ENCODE data around the gene IER2. TPM values are rescaled to one million over a fixed set of nuclear protein-coding genes. Genes with fewer than 3 reads are reported as not detected.

IER2 gene
- total and polyA plus RNA-seq, 9 of the 15 experiments (the other 6 are each of a cell fraction or from before 2014, with no cell fraction given): 4.5 to 205 (median 23.7) TPM

DNA sequence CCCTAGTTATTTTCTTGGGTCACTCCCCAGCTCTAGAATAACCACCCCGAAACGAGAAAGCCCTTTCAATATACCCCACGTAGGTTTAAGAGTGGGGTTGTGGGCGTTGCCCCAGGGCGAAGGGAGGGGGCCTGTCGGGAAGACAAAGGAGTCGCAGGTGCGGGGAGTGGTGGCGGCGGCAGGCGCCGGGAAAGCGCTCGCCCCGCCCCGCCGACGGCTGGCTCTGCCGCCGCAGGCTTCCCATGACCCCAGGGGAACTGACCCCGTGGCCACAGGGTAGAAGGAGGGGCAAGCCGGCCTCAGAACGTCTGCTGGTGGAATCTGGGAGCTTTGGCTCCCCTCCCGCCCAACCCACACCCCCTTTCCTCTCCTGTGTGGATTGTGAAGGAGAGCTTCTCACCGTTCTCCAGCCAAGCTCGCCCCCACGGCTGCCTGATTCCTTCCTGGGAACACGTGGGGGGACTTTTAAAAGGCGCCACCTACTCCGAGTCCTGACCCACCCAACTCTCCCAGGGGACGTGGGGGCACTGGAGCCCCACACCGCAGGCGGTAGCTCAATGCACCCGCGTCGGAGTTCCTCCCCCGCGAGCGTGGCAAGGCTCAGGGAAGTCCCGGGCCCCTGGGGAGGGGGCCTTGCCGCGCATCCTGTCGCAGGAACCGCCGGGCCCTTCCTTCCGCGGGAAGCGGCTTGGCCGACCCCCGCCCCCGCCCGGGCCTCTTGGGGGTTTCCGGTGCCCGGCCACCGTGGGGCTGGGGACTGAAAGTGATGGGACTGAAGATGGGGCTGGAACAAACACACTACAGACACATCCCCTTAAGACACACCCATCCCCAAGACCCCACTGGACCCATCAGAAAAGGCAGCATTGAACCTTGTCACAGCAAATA, 5.5 kb downstream of the IER2 start:
- POLR2A ChIA-PET: interaction anchor here (0.6 to 3.3 kb wide), 37 partner anchors 9 to 847 kb away, joined by 3 to 39 read pairs (median 4); partner anchors contain the start of genes DAND5 and NACC1
- Histone ChIP-seq H3K9ac (ENCODE audit: insufficient read depth in 1 of 2, low read depth in 2 of 2, low read length in 2 of 2) (peak overlapping the region; percentile 96 to 97), H3K36me3 (ENCODE audit: control insufficient read depth, insufficient read depth, low read length) (peaks cover 14% of the 10 kb centered on the region; the same call in 2 of the 3 replicates), H3K9me1 (ENCODE audit: control insufficient read depth, insufficient read depth, low read length) (no peaks in the 10 kb centered on the region), H4K20me1 (replicated peaks; ENCODE audit: control insufficient read depth, insufficient read depth, low read length) (peaks cover 23% of the 10 kb centered on the region), H3K4me3 (peak overlapping the region; percentile 98), H3K27me3 (ENCODE audit: control insufficient read depth in 2 of 2, insufficient read depth in 2 of 2, low read length in 2 of 2) (no peaks in the 10 kb centered on the region), H3K4me2 (ENCODE audit: insufficient read depth, low read length) (peak overlapping the region; percentile 93), H3K9me3 (replicated peaks; ENCODE audit: control insufficient read depth, insufficient read depth, low read depth, low read length) (no peaks in the 10 kb centered on the region), H3K4me1 (replicated peaks in 1 of 2; ENCODE audit: control insufficient read depth in 2 of 2, insufficient read depth in 2 of 2, low read length in 2 of 2) (peaks cover 11 to 49% of the 10 kb centered on the region in 2 experiments), H3K79me2 (ENCODE audit: control insufficient read depth, insufficient read depth, low read length) (peaks cover 49% of the 10 kb centered on the region), H3K27ac (ENCODE audit: extremely low read depth, low read depth, low read length) (peak overlapping the region; percentile 95; the same call in 2 of the 3 replicates), H2AFZ (ENCODE audit: low read depth, low read length) (peak overlapping the region; percentile 4; the same call in 1 of the 2 replicates)
- intact Hi-C loops (cut with micrococcal nuclease) (loop anchor here (1.0 kb wide), 1 partner anchor 107 kb away; no protein-coding TSS in a partner anchor), in situ Hi-C loops (cut with MboI) (no loop called here)
- WGBS (ENCODE audit: insufficient coverage, low coverage, missing lambda C conversion rate): 9% methylated on average over 39 of the region's 55 CpGs
- CTCF ChIA-PET (ENCODE audit: low intra/inter-chr PET ratio): interaction anchor here (0.6 kb wide), 1 partner anchor 58 kb away, joined by 3 read pairs; no protein-coding TSS in a partner anchor
- peak; percentile 56 for ATAC-seq
- BruUV-seq (replicated peaks): no TSS peak
- FAIRE-seq: no peak
- DNase-seq (ENCODE audit: extremely low read depth in 1 of 4, low spot score in 3 of 4): peak; percentile 67 to 88 (median 75)
- TF ChIP-seq CBFA2T3 (IDR thresholded peaks at IDR 0.05): peak; percentile 32; the same call in 1 of the 2 replicates
- peak; percentile 83 for TF ChIP-seq SUPT5H (IDR thresholded peaks at IDR 0.05)
- peak; percentile 14 for TF ChIP-seq CHD2 (IDR thresholded peaks at IDR 0.05; ENCODE audit: low read depth, low read length)
- TF ChIP-seq, protein P1, sequence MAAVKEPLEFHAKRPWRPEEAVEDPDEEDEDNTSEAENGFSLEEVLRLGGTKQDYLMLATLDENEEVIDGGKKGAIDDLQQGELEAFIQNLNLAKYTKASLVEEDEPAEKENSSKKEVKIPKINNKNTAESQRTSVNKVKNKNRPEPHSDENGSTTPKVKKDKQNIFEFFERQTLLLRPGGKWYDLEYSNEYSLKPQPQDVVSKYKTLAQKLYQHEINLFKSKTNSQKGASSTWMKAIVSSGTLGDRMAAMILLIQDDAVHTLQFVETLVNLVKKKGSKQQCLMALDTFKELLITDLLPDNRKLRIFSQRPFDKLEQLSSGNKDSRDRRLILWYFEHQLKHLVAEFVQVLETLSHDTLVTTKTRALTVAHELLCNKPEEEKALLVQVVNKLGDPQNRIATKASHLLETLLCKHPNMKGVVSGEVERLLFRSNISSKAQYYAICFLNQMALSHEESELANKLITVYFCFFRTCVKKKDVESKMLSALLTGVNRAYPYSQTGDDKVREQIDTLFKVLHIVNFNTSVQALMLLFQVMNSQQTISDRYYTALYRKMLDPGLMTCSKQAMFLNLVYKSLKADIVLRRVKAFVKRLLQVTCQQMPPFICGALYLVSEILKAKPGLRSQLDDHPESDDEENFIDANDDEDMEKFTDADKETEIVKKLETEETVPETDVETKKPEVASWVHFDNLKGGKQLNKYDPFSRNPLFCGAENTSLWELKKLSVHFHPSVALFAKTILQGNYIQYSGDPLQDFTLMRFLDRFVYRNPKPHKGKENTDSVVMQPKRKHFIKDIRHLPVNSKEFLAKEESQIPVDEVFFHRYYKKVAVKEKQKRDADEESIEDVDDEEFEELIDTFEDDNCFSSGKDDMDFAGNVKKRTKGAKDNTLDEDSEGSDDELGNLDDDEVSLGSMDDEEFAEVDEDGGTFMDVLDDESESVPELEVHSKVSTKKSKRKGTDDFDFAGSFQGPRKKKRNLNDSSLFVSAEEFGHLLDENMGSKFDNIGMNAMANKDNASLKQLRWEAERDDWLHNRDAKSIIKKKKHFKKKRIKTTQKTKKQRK (IDR thresholded peaks at IDR 0.05; ENCODE audit: borderline replicate concordance, low read depth, low read length): 0 out of 2 replicates have a peak, but pooled peaks have one; percentile 0
- peak; percentile 86 for TF ChIP-seq ILF3 (IDR thresholded peaks at IDR 0.05; ENCODE audit: borderline replicate concordance)
- TF ChIP-seq MYNN (IDR thresholded peaks at IDR 0.05): peak; percentile 58; the same call in 1 of the 2 replicates
- no peak for TF ChIP-seq MYNN (CRISPR knock-in tag; IDR thresholded peaks at IDR 0.05)
- TF ChIP-seq MAZ (CRISPR knock-in tag; conservative IDR thresholded peaks at IDR 0.05 in 1 of 2, IDR thresholded peaks at IDR 0.05 in 1 of 2): peak; percentile 44 to 86
- TF ChIP-seq GABPB1 (CRISPR knock-in tag; IDR thresholded peaks at IDR 0.05): 0 out of 2 replicates have a peak, but pooled peaks have one; percentile 50
- no peak for TF ChIP-seq ZNF282 (CRISPR knock-in tag; IDR thresholded peaks at IDR 0.05)
- TF ChIP-seq CTBP1 (IDR thresholded peaks at IDR 0.05; ENCODE audit: borderline replicate concordance): peak; percentile 40; the same call in 1 of the 2 replicates
- no peak for TF ChIP-seq CBX5 (IDR thresholded peaks at IDR 0.05; ENCODE audit: borderline replicate concordance, low read depth)
- TF ChIP-seq NFATC3 (IDR thresholded peaks at IDR 0.05): peak; percentile 62
- no peak for TF ChIP-seq MIER1 (IDR thresholded peaks at IDR 0.05; ENCODE audit: low read depth)
- no peak for TF ChIP-seq CC2D1A (IDR thresholded peaks at IDR 0.05)
- peak; percentile 81 for TF ChIP-seq MTA3 (IDR thresholded peaks at IDR 0.05; ENCODE audit: borderline replicate concordance)
- TF ChIP-seq SETDB1 (IDR thresholded peaks at IDR 0.05; ENCODE audit: low read length): no peak
- peak; percentile 71 for TF ChIP-seq EGR1 (conservative IDR thresholded peaks at IDR 0.05)
